Natural killer cell (primary cell): ENCODE measurements around the gene NPHP1. TPM values are rescaled to one million over a fixed set of nuclear protein-coding genes. Genes with fewer than 3 reads are reported as not detected.

Source experiments
- ATAC-seq, 3 donors: fragments of 150-1000 bp in 2 of 3; fragments of 200-7000 bp in 1 of 3; cut with Tn5 transposase; 1 replicate in 1 of 3; 2 replicates in 2 of 3; pipeline ENCODE4 v1.10.0; 2021; ENCODE audit warnings: mild to moderate bottlenecking in 2 of 3, moderate library complexity in 2 of 3
- DNase-seq, 2 donors: peaks; one replicate each; pipeline versions ENCODE4 v3.0.0 to v3.0.0-alpha.2; 2013 to 2021; ENCODE audit warnings: mixed read lengths in 1 of 2
- H3K27ac ChIP-seq: one replicate; pipeline ENCODE4 v1.5.1; 2013; ENCODE audit warnings: mild to moderate bottlenecking, low read length
- H3K27me3 ChIP-seq: one replicate; pipeline ENCODE4 v1.6.1; 2013; ENCODE audit warnings: low read length; ENCODE audit not compliant: control insufficient read depth, insufficient read depth
- H3K36me3 ChIP-seq: one replicate; pipeline ENCODE4 v1.6.1; 2013; ENCODE audit warnings: low read length; ENCODE audit not compliant: control insufficient read depth, insufficient read depth
- H3K4me1 ChIP-seq: one replicate; pipeline ENCODE4 v1.6.1; 2013; ENCODE audit warnings: low read length; ENCODE audit not compliant: control insufficient read depth, insufficient read depth
- H3K4me3 ChIP-seq: one replicate; pipeline ENCODE4 v1.5.1; 2013; ENCODE audit warnings: low read length
- H3K9me3 ChIP-seq: one replicate; pipeline ENCODE4 v1.6.1; 2013; ENCODE audit warnings: low read length; ENCODE audit not compliant: control insufficient read depth, insufficient read depth
- H3K27ac Mint-ChIP-seq, 2 donors: one replicate each; pipeline ENCODE4 v1.8.0; 2022; ENCODE audit warnings: mild to moderate bottlenecking in 2 of 2, mixed read lengths in 2 of 2, moderate library complexity in 1 of 2
- H3K27me3 Mint-ChIP-seq, 2 donors: one replicate each; pipeline ENCODE4 v1.8.0; 2022; ENCODE audit warnings: low read depth in 2 of 2, mixed read lengths in 2 of 2
- H3K36me3 Mint-ChIP-seq: one replicate; pipeline ENCODE4 v1.8.0; 2022; ENCODE audit warnings: mixed read lengths
- H3K4me1 Mint-ChIP-seq, 2 donors: one replicate each; pipeline ENCODE4 v1.8.0; 2022; ENCODE audit warnings: mixed read lengths in 2 of 2
- H3K4me3 Mint-ChIP-seq: one replicate; pipeline ENCODE4 v1.8.0; 2022; ENCODE audit warnings: mild to moderate bottlenecking, moderate library complexity, mixed read lengths
- H3K9me3 Mint-ChIP-seq, 2 donors: one replicate each; pipeline ENCODE4 v1.8.0; 2022; ENCODE audit warnings: mixed read lengths in 2 of 2
- WGBS: methylation state at CpG from one replicate; pipeline ENCODE4 v1.1.7; 2013; ENCODE audit warnings: missing lambda C conversion rate; ENCODE audit not compliant: insufficient coverage; 5-methylcytosine and 5-hydroxymethylcytosine counted together
- intact Hi-C: fragments of 100-400 bp; cut with micrococcal nuclease; formaldehyde crosslinking; loops from one replicate; pipeline ENCODE4 v1.14.2; 2022
- total RNA-seq, 4 donors: library from RNA; stranded (reverse); fragments of 120-200 nt in 1 of 4; gene quantifications; one replicate each; pipeline versions ENCODE4 v1.2.3 to v1.2.4, GENCODE V29; 2013 to 2022
- TF ChIP-seq, protein P1 (sequence below): fragments of 200-600 bp; IDR thresholded peaks from one replicate; pipeline ENCODE4 v1.8.0; 2022; ENCODE audit warnings: antibody characterized with exemption

The NPHP1 gene
- total RNA-seq, 3 donors from 2014 or later (not counting 1 experiment from before 2014, with no cell fraction given) = 0.11 to 0.30 (median 0.24) TPM

GRCh38 chr2:110126086-110126773 is 78.6 kb downstream of the NPHP1 start:
- H3K27ac ChIP-seq = no peak overlapping the region
- DNase-seq = no peak
- H3K4me1 ChIP-seq = no peaks in the 10 kb centered on the region
- intact Hi-C loops = no loop called here
- no peaks in the 10 kb centered on the region for H3K36me3 ChIP-seq
- no peaks in the 10 kb centered on the region for H3K9me3 Mint-ChIP-seq
- no peak overlapping the region for H3K27ac Mint-ChIP-seq
- ATAC-seq = no peak
- no peak overlapping the region for H3K4me3 ChIP-seq
- H3K27me3 ChIP-seq = no peaks in the 10 kb centered on the region
- 80% methylated on average over 4 of the region's 4 CpGs for WGBS
- H3K4me3 Mint-ChIP-seq = no peak overlapping the region
- no peaks in the 10 kb centered on the region for H3K4me1 Mint-ChIP-seq
- H3K9me3 ChIP-seq = no peaks in the 10 kb centered on the region
- TF ChIP-seq, protein P1, sequence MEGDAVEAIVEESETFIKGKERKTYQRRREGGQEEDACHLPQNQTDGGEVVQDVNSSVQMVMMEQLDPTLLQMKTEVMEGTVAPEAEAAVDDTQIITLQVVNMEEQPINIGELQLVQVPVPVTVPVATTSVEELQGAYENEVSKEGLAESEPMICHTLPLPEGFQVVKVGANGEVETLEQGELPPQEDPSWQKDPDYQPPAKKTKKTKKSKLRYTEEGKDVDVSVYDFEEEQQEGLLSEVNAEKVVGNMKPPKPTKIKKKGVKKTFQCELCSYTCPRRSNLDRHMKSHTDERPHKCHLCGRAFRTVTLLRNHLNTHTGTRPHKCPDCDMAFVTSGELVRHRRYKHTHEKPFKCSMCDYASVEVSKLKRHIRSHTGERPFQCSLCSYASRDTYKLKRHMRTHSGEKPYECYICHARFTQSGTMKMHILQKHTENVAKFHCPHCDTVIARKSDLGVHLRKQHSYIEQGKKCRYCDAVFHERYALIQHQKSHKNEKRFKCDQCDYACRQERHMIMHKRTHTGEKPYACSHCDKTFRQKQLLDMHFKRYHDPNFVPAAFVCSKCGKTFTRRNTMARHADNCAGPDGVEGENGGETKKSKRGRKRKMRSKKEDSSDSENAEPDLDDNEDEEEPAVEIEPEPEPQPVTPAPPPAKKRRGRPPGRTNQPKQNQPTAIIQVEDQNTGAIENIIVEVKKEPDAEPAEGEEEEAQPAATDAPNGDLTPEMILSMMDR = no peak
- H3K36me3 Mint-ChIP-seq = no peaks in the 10 kb centered on the region
- H3K27me3 Mint-ChIP-seq = peaks cover 3 to 7% of the 10 kb centered on the region in 2 donors

GRCh38 chr2:110124939-110125691 is 79.7 kb downstream of the NPHP1 start:
- intact Hi-C loops = no loop called here
- Histone ChIP-seq H3K4me3 (no peak overlapping the region), H3K27me3 (no peaks in the 10 kb centered on the region), H3K9me3 (no peaks in the 10 kb centered on the region), H3K36me3 (no peaks in the 10 kb centered on the region), H3K27ac (no peak overlapping the region), H3K4me1 (no peaks in the 10 kb centered on the region)
- Mint-ChIP-seq H3K9me3 (no peaks in the 10 kb centered on the region), H3K4me1 (no peaks in the 10 kb centered on the region), H3K4me3 (no peak overlapping the region), H3K27me3 (peaks cover 0 to 7% of the 10 kb centered on the region in 2 donors), H3K27ac (no peak overlapping the region), H3K36me3 (no peaks in the 10 kb centered on the region)
- no peak for DNase-seq
- no peak for ATAC-seq
- TF ChIP-seq, protein P1 = no peak
- 92% methylated on average over 5 of the region's 6 CpGs for WGBS

DNA sequence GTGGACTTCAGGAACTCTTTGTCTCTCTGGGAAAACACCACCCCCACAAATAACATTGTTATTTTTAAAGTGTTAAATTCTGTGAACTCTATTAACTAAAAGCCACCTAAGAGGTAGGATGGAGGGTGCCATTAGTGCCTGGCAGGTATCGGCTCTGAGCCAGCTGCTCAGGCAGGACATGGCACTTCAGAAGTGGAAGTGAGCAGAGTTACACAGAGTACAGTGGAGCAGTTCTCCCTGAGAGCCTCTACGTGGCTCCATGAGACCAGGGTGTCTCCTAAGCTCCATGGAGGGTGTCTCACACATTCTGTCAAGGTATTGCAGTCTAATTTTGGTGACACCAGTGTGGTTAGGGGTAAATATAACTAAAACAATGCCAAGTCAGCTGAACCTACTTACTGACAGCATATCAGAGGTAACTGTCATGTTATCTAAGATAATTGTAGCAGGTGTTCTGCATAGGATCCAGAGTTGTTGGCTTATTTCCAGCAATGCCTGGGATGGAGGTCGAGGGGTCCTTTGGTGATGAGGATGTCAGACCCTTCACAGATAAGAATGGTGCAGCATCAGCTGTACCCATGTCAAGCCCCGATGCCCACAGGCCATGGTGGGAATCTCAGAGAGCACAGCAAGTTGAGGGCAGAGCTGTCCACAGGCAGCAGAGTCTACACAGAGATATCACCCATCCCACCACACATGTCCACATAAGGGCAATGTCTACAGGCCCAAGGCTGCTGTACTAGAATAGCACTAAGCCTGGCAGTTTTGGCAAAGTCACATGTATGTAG is 80.6 kb downstream of the NPHP1 start:
- H3K27ac Mint-ChIP-seq = no peak overlapping the region
- Histone ChIP-seq H3K27me3 (no peaks in the 10 kb centered on the region), H3K36me3 (no peaks in the 10 kb centered on the region), H3K4me3 (no peak overlapping the region), H3K9me3 (no peaks in the 10 kb centered on the region), H3K4me1 (no peaks in the 10 kb centered on the region), H3K27ac (no peak overlapping the region)
- TF ChIP-seq, protein P1 = no peak
- DNase-seq (no peak), ATAC-seq (no peak)
- H3K36me3 Mint-ChIP-seq = no peaks in the 10 kb centered on the region
- WGBS = 82% methylated on average over 4 of the region's 4 CpGs
- no peaks in the 10 kb centered on the region for H3K9me3 Mint-ChIP-seq
- H3K4me3 Mint-ChIP-seq = no peak overlapping the region
- H3K27me3 Mint-ChIP-seq = peaks cover 0 to 13% of the 10 kb centered on the region in 2 donors
- intact Hi-C loops = no loop called here
- H3K4me1 Mint-ChIP-seq = no peaks in the 10 kb centered on the region
